Medulla oblongata (tissue), 1 donor: Measurements from ENCODE around the gene CPT1B.
A peak's percentile ranks its signal among the peaks of the same experiment; 100 is the strongest.

Experiments
- DNase-seq: peaks from one replicate; pipeline ENCODE4 v3.0.0-alpha.2; 2015; ENCODE audit errors: extremely low spot score

Gene CPT1B

DNA sequence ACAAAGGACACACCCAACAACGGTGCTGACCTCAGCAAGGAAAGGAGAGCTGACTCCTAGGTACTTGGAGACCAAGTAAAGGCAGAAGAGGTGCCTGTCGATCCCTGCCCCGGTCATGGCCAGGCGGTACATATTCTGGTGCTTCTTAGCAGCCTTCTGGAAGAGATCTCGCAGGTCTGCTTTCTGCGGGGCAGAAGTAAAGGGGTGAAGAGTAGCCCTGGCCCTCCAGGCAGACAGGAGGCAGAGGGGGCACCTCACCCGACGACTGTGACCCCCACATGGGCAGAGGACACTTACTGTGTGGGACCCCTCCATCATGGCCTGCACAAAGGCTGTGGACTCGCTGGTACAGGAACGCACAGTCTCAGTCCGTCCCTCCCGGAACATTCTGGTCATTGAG lies 7.4 kb downstream of the CPT1B start:
- no peak for DNase-seq

DNA sequence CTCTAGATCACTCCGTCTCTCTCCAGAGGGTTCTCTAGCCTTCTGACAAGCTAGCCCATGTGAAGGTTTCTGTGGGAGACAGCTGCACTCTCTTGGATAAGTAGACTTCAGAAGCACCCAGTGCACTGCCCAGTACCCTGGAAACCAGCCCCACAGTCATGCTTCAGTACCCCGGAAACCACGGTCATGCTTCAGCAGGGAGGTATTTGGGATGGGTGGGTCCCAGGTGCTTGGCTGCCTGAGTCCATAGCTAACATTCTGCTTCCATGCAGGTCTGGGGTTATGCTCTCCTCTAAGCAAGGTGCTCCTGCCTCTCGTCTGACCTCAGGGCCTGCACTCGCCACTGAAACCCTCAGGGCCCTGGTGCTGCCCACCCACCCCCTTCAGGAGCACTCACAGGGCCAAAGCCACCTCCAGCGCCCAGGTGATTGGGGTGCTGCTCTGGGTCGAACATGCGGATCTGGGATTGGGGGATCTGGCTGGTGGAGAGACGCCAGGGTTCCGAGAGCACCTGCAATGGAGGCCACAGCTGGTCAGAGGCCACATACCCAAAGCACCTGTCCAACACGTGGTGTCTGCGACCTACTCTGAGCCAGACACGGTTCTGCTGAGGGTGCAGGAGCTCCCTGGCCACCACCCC lies 8.2 kb downstream of the CPT1B start:
- DNase-seq, result no peak

DNA sequence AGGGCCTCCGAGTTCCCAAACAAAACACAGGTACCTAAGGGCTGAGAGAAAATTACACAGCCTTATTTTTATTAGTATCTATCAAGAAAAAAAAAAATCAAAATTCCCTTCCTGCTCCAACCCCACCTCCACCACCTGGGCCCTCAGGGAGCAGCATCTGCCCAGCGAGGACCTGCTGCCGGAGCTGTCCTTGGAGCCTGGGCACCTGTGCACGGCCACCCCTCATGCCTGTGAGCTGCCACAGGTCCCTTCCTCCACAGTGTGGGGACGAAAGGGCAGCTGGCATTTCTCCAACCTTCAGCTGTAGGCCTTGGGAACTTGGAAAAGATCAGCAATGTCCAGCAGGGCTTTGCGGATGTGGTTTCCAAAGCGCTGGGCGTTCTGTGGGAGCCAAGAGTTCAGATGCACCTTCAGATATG lies 9.2 kb downstream of the CPT1B start:
- DNase-seq, result no peak

DNA sequence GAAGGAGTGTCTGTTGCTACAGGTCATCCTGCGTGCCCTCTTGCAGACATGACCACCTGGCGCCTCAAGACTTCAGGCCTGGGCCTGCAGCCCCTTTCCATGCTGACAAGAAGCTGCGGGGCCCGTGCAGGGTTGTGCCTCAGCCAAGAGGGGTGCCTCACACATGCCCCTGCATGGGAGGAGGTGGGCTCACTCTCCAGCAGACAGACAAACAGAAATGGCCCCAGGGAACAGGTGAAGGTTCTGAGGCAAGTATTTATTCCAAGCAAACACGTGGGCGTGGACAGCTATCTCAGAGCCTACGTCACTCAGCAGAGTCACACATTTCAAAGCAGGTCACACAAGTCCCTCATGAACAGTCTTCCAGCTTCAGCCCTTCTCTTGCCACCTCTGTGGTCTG lies 9.6 kb downstream of the CPT1B start:
- DNase-seq, result no peak

DNA sequence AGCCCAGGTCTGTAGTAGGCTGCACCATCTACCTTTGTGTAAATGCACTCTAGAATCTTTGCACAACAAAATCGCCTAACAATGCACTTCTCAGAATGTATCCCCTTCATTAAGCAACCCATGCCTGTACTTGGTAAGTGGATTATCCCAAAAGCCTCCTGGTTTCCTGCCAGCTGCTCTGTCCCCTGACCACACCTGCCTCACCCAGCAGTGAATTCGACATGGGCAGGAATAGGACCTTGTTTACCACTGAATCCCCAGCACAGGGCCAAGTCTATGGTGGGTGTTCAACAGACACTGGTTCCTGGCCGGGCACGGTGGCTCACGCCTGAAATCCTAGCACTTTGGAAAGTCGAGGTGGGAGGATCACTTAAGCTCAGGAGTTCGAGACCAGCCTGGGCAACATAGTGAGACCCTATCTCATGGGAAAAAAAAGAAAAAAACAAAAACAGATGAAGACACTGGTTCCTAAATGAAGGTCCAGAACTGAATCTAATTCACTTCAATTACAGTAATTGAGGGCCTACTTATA lies 10.4 kb downstream of the CPT1B start:
- no peak for DNase-seq

DNA sequence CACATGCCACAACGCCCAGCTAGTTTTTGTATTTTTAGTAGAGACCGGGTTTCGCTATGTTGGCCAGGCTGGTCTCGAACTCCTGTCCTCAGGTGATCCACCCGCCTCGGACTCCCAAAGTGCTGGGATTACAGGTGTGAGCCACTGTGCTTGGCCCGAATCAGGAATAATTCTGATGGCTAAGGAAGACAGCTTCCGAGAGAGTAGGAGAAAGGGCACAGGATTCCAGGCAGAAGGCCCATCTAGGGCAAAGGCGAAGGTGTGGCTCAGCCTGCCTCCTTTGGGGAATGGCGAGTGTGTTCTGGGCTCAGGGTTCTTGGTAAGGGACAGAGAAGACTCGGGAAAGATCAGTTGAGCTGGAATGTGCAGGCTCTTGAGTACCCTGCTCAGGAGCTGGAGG lies 13.9 kb downstream of the CPT1B start:
- DNase-seq, result no peak

DNA sequence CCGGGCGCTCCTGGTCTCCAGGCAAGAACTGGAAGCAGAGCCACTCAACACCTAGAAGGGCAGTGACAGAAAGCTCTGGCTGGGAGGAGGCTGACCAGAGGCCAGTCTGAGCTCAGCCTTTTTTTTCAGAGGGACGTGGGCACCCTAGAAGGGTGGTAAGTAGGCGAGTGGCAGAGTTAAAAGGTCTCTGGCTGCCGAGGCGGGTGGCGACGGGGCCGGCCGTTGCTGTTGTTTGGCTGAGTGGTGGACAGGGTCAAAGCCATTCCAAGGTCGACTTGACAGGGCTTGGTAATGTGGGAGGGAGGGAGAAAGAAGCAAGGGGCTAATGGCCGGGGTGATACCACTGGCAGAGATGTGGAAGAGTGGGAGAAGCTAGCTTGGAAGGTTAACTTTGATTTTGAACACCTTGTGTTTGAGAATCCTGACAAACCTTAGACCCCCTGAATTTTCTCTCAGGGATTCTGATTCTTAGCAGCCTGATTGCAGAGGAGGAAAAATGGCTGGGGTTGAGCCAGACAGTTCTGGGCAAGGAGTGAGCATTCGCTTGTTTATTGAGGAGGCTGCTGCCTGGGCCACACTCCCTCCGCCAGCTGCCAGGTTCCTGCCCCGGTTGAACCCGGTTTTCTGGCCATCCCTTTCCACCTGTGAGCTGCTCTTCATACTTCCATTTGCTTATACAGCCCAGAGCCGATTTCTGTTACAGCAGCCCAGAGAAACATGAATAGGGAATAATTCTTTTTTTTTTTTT lies 14.6 kb downstream of the CPT1B start:
- DNase-seq, result peak; percentile 32

DNA sequence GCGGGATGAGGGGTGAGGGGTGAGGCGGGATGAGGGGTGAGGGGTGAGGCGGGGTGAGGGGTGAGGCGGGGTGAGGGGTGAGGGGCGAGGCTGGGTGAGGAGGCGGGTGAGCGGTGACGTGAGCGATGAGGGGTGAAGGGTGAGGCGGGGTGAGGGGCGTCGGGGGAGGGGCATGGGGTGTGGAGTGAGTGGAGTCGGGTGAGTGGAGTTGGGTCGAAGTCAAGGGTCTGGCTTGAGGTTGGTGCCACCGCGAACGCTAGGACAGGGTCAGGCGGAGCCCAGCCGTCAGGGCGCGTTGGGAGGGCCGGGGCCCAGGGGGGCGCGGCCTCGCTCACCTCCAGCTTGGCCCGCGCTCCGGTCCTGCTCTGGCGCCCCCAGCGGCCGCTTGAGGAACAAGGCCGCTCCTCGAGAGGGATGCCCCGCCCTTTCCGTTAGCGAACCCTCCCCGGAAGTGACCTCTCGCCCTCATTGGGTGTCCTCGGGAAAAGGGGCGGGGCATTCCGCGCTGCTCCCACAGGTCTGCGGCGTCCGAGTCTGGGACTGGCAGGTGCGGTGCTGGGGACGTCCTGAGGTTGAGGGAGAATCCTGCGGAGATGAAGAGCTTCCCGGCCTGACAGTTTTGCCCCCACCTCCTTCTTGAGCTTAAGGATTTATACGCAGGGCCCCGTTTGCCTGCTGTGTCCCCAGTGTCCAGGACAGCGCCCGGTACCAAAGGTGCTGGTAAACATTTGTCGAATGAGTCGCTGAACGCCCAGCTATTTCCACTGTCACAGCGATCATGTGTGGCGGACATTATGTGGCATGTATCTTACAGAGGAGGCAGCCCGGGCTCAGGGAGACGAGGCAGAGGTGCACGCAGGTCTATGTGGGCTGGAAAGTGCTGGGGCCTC lies 15.5 kb downstream of the CPT1B start, which contains the start of gene SYCE3:
SYCE3 (minus strand) TSS at position 397 of the 890 bp plus-strand sequence. CDS start 6,514 bp downstream, outside the sequence.
- DNase-seq, result peak; percentile 98

DNA sequence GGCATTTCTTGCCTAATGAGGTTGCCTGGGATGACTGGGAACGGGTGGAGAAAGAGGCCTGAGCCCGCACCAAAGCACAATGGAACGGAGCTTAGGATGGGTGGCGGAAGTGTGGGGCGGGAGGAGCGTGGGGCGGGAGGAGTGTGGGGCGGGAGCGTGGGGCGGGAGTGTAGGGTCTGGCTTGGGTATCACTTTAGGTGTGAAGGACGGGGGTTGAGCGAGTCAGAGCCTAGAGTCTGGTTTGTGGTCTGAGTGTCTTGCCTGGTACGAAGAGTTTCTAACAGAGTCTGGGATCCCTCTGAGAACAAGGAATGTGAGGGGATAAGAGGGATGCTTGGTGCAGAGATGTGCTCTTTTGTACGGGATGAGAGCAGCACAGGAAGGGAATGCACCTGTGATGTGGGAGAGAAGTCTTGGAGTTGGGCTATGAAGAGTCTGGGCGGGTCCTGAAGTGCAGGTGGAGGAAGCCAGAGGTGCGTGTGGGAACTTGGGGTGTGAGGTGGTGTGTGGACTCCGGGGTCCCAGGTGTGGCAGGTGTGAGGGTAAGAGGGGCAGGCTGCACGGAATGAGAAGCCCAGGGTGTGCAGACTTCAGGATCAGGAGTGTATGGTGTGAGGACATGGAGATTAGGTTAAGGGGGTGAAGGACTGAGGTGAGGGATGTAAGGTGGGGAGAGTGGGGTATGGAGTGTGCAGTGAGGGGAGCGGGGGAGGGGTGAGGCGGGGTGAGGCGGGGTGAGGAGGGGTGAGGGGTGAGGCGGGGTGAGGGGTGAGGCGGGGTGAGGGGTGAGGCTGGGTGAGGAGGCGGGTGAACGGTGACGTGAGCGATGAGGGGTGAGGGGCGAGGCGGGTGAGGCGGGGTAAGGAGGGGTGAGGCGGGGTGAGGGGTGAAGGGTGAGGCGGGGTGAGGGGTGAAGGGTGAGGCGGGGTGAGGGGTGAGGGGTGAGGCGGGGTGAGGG lies 16.5 kb downstream of the CPT1B start:
- DNase-seq, result no peak

DNA sequence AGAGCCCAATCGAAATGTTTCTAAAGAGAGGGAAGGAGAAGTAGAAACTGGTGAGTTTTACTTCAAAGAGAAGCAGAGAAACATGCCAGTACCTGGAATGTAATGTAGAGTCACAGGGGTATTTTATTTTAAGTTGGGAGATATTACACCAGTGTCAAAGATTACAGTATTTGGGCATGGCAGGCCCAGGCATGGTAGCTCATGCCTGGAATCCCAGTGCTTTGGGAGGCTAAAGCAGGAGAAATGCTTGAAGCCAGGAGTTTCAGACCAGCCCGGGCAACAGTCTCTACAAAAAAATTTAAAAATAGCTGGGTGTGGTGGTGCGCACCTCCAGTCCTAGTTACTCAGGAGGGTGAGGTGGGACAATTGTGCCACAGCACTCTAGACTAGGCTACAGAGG lies 18.2 kb downstream of the CPT1B start:
- DNase-seq, result no peak

DNA sequence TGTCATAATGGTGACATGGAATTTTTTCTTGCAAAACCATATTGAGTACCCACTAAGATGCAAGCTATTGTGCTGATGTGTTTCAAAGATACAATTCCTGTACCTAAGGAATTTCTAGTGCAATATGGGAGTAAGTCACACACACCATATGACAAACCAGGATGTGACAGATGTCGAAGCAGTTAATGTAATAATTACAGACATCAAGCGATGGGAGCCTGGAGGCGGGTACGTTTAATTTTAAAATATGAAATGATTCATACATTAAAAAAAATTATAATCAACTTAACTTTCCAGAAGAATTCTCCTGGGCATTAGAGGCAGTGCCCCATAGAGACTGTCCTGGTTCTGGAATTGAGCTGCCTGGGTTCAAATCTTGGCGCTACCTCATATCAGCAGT lies 21.5 kb downstream of the CPT1B start:
- DNase-seq, result no peak

DNA sequence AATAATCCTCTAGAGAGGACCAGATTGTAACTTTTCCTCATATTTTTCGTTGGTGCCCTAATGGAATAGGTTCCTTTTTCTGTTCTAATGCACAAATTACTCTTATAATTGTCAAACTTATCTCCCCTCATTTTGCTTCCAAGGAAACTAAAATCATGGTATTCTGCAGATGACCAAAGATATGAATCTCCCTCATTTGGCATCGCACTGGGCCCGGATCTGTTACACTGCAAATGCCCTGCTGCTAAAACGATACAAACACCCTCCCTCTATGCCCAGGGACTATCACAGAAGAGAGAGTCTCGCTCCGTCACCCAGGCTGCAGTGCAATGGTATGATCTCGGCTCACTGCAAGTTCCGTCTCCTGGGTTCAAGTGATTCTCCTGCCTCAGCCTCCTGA lies 24.9 kb downstream of the CPT1B start:
- DNase-seq, result no peak

DNA sequence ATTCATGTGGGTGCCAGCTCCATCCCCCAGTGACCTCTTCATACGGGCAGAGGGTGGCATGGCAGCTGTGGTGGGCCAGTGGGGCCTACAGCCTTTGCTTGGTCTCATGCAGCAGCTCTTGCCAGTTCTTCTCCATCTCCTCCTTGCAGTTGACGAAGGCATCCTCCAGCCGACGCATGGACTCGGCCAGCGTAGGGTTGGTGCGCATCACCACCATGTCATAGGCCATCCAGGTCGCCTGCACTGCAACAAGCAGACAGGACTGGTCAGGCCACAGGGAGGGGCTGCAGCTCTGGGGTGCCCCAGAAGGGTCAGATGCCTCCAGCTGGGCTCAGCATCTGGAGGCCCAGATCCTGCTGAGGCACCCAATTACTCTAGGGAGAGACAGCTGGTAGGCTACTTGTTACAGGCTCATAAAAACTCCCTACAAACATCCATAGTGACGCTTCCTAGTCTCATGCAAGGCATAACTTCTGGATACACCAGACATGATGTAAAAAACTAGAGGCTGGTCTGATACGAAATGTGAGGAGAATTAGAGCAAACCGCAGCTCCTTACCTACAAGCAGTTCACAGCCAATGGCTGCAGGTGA lies 27.0 kb downstream of the CPT1B start:
- DNase-seq, result no peak

DNA sequence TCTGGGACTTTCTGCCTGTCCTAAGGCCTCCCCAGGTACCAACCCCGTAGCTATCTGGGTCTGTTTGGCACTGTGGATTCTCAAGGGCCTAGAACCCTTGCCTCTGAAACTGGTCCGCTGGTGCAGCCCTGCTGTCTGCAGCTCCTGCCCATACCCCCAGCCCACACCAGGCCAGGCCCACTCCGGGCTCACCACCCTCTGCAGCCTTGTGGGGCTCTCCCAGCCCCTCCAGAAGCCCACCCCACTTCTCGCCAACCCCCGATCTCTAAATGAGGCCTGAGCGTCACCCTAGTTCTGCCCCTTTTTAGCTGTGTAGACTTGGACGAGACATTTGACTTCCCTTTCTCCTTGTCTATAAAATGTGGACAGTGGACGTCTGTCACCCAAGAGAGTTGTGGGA lies 27.8 kb downstream of the CPT1B start:
- DNase-seq, result no peak

DNA sequence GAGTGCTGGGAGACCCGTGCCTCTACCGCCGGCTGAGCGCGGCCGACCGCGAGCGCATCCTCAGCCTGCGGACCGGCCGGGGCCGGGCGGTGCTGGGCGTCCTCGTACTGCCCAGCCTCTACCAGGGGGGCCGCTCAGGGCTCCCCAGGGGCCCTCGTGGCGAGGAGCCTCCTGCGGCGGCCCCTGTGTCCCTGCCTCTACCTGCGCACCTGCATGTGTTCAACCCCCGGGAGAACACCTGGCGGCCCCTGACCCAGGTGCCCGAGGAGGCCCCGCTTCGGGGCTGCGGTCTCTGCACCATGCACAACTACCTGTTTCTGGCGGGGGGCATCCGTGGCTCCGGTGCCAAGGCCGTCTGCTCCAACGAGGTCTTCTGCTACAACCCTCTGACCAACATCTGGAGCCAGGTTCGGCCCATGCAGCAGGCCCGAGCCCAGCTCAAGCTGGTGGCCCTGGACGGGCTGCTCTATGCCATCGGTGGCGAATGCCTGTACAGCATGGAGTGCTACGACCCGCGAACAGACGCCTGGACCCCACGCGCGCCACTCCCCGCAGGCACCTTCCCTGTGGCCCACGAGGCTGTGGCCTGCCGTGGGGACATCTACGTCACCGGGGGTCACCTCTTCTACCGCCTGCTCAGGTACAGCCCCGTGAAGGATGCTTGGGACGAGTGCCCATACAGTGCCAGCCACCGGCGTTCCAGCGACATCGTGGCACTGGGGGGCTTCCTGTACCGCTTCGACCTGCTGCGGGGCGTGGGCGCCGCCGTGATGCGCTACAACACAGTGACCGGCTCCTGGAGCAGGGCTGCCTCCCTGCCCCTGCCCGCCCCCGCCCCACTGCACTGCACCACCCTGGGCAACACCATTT lies 29.1 kb downstream of the CPT1B start:
- DNase-seq, result no peak

DNA sequence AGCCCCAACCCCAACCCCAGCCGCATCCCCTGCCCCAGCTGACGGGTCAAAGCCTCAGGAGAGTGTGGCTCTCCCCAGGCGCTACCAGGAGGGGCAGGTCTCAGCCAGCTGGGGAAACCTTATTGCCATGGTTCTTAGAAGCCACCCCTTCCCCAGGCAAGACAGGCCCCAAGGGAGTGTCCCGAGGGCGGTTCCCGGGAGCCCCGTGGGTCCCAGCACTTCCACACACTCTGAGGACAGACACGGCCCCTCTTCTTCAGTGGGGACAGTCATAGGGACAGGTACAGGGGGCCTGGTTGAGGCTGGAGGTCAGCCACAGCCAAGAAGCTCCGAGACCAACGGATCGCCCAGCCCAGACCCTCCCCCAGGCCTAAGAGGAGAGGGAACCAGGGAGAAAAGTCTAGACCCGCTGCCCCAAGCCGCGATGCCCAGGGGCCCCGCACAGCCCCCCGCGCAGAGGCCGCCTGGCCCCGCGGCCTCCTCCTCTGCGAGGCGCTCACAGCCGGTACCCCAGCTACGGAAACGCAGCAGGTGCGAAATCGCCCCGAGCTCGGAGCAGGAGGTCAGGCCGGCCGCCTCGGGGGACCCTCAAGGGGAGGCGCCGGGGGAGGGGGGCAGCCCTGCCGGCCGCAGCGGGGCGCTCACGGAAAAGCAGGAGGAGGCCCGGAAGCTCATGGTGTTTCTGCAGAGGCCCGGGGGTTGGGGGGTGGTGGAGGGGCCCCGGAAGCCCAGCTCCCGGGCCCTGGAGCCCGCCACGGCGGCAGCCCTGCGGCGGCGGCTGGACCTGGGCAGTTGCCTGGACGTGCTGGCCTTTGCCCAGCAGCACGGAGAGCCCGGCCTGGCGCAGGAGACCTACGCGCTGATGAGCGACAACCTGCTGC lies 29.9 kb downstream of the CPT1B start:
- DNase-seq, result no peak

DNA sequence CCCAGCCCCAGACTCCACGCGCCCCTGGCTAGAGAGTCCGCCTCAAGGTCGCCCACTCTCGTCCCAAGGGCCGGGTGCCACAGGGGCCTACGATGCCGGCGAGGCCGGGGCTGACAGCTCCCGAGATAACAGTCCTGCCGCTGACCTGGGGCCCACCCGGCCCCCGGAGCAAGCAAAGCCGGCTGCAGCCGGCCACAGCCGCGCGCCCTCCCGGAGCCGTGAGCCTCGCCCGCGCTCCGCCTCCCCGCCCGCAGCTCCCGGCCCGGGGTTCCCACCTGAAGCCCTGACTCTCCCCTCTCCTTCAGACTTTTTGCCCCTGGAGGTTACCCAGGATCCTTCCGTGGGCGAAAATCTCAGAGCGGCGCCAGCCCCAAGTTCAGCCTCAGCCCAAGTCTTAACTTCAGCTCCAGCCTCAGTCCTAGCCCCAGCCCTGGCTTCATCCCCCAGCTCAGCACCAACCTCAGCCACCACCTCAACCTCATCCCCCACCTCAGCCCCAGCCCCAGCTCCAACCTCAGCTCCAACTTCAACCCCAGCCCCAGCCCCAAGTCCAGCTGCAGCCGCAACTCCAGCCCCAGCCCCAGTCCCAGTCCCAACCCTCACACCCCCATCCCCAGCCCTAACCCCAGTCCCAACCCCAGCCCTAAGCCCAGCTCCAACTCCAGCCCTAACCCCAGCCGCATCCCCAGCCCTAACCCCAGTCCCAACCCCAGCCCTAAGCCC lies 30.8 kb downstream of the CPT1B start:
- DNase-seq, result no peak
